ENCODE measurements around the gene HACE1.

DNA sequence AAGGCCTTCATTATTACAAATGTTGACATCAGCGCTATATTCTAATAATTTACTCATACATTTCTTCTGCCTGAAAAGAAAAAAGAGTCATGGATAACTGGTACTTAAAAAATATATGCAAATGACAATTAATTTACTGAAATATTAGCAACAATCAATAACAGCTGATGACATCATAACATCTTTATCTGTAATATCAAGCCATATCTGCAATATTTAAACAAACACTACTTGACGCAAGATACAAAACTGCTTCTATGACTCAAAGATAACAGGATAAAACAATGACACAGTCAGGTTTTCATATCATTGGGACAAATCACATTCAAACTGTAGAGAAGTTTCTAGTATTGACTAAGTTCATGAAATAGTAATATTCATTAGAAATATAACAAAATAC lies 16.5 kb downstream of the HACE1 start:
- TF ChIP-seq, protein P1, sequence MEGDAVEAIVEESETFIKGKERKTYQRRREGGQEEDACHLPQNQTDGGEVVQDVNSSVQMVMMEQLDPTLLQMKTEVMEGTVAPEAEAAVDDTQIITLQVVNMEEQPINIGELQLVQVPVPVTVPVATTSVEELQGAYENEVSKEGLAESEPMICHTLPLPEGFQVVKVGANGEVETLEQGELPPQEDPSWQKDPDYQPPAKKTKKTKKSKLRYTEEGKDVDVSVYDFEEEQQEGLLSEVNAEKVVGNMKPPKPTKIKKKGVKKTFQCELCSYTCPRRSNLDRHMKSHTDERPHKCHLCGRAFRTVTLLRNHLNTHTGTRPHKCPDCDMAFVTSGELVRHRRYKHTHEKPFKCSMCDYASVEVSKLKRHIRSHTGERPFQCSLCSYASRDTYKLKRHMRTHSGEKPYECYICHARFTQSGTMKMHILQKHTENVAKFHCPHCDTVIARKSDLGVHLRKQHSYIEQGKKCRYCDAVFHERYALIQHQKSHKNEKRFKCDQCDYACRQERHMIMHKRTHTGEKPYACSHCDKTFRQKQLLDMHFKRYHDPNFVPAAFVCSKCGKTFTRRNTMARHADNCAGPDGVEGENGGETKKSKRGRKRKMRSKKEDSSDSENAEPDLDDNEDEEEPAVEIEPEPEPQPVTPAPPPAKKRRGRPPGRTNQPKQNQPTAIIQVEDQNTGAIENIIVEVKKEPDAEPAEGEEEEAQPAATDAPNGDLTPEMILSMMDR (IDR thresholded peaks at IDR 0.05; ENCODE audit: borderline replicate concordance, extremely low read depth, low read length, poor library complexity, severe bottlenecking), result no peak
- no peak for TF ChIP-seq EZH2 (IDR thresholded peaks at IDR 0.05; ENCODE audit: borderline replicate concordance, low read depth, low read length, severe bottlenecking)
